Measurements from ENCODE around the gene USP30. TPM values are rescaled to one million over a fixed set of nuclear protein-coding genes. Genes with fewer than 3 reads are reported as not detected.

The USP30 gene
- total and polyA plus RNA-seq, 9 of the 15 experiments (the other 6 are each of a cell fraction or from before 2014, with no cell fraction given) = 1.4 to 15.2 (median 7.0) TPM

- TF ChIP-seq, protein P1, sequence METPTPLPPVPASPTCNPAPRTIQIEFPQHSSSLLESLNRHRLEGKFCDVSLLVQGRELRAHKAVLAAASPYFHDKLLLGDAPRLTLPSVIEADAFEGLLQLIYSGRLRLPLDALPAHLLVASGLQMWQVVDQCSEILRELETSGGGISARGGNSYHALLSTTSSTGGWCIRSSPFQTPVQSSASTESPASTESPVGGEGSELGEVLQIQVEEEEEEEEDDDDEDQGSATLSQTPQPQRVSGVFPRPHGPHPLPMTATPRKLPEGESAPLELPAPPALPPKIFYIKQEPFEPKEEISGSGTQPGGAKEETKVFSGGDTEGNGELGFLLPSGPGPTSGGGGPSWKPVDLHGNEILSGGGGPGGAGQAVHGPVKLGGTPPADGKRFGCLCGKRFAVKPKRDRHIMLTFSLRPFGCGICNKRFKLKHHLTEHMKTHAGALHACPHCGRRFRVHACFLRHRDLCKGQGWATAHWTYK (CRISPR knock-in tag; IDR thresholded peaks at IDR 0.05) = no peak
- TF ChIP-seq JUND (IDR thresholded peaks at IDR 0.05; ENCODE audit: borderline replicate concordance, low read depth, low read length) (peak; percentile 61), JUND (tag; IDR thresholded peaks at IDR 0.05; ENCODE audit: borderline replicate concordance, low read depth, low read length) (peak; percentile 41; the same call in 1 of the 3 replicates), BCLAF1 (IDR thresholded peaks at IDR 0.05; ENCODE audit: borderline replicate concordance in 1 of 2, control insufficient read depth in 1 of 2, low read depth in 2 of 2, low read length in 1 of 2) (peak in 1 of 2 experiments; percentile 92; a peak in 1 of 4 replicates), ZNF282 (CRISPR knock-in tag; IDR thresholded peaks at IDR 0.05) (no peak), SIRT6 (IDR thresholded peaks at IDR 0.05; ENCODE audit: low read depth, low read length) (no peak), PTRF (tag; IDR thresholded peaks at IDR 0.05) (no peak), ZNF766 (CRISPR knock-in tag; conservative IDR thresholded peaks at IDR 0.05) (peak; percentile 80), RBM15 (IDR thresholded peaks at IDR 0.05; ENCODE audit: insufficient read depth, low read length) (no peak), TCF7L2 (IDR thresholded peaks at IDR 0.05; ENCODE audit: low read depth, low read length) (0 out of 2 replicates have a peak, but pooled peaks have one; percentile 44), DIDO1 (tag; IDR thresholded peaks at IDR 0.05; ENCODE audit: low read depth) (peak; percentile 99), SP1 (CRISPR knock-in tag; IDR thresholded peaks at IDR 0.05) (peak; percentile 95), FOXJ2 (tag; IDR thresholded peaks at IDR 0.05) (no peak), CCAR2 (IDR thresholded peaks at IDR 0.05; ENCODE audit: low read depth, low read length) (no peak), POU5F1 (IDR thresholded peaks at IDR 0.05; ENCODE audit: borderline replicate concordance, low read depth, low read length, partially characterized antibody) (peak; percentile 20), IRF2 (CRISPR knock-in tag; IDR thresholded peaks at IDR 0.05) (no peak), HLTF (IDR thresholded peaks at IDR 0.05) (0 out of 2 replicates have a peak, but pooled peaks have one; percentile 50)
- TF ChIP-seq, protein P2, sequence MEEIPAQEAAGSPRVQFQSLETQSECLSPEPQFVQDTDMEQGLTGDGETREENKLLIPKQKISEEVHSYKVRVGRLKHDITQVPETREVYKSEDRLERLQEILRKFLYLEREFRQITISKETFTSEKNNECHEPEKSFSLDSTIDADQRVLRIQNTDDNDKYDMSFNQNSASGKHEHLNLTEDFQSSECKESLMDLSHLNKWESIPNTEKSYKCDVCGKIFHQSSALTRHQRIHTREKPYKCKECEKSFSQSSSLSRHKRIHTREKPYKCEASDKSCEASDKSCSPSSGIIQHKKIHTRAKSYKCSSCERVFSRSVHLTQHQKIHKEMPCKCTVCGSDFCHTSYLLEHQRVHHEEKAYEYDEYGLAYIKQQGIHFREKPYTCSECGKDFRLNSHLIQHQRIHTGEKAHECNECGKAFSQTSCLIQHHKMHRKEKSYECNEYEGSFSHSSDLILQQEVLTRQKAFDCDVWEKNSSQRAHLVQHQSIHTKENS (CRISPR knock-in tag; IDR thresholded peaks at IDR 0.05) = no peak
These were observed at the start of gene USP30 (continued) for GRCh38 chr12:109052414-109053323.

All from K562 (cell line).